HG03439 (cell line): ENCODE data around the gene DISP1.
"Not testable (repeated sequence)": the region's sequence is repeated elsewhere in the genome, so short reads cannot be mapped to it uniquely, and the experiment has no call there.

Experiments
- ATAC-seq: cut with Tn5 transposase; IDR thresholded peaks from one replicate; pipeline ENCODE4 v1.9.1; 2021; ENCODE audit warnings: mild to moderate bottlenecking, moderate library complexity; ENCODE audit not compliant: unreplicated experiment

The DISP1 gene

DNA sequence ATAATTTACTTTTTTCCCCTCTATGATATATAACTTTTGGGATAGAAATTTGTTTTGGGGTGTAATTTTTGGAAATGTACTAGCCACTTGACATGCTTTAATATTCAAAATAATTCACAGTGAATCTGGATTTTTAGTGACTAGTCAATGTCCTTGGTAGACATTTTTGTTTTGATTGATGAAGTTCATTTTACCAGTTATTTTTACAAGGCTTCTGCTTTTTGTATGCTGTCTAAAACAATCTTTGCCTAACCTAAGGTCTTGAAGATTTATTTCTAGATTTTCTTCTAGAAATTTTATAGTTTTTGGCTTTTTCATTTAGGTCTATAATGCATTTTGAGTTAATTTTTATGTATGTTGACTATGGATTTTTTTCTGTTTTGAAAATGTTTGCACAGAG is 30.9 kb downstream of the DISP1 start:
- ATAC-seq, result no peak

DNA sequence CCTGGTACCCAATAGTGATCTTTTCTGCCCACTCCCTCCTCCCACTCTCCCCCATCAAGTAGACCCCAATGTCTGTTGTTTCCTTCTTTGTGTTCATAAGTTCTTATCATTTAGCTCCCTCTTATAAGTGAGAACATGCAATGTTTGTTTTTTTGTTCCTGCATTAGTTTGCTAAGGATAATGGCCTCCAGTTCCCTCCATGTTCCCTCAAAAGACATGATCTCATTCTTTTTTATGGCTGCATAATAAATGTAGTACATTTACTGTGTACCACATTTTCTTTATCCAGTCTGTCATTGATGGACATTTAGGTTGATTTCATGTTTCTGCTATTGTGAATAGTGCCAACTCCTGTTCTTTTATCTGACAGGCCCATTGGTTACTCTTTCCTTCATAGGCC is 35.7 kb downstream of the DISP1 start:
- not testable (repeated sequence) for ATAC-seq

DNA sequence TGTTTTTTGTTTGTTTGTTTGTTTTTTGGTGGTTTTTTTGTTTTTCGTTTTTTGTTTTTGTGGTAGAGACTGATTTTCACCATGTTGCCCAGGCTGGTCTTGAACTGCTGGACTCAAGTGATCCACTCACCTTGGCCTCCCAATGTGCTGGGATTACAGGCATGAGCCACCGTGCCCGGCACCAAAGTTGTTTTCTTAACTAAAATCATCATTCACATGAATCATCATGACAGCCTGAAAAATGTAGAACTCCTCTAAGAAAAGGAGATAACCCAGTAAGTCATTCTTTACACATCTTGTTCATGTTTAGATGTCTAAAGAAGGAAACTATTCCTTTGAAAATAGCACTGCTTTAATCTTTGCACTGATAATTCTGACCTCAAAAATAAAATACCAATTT is 37.5 kb downstream of the DISP1 start:
- ATAC-seq, result no peak

DNA sequence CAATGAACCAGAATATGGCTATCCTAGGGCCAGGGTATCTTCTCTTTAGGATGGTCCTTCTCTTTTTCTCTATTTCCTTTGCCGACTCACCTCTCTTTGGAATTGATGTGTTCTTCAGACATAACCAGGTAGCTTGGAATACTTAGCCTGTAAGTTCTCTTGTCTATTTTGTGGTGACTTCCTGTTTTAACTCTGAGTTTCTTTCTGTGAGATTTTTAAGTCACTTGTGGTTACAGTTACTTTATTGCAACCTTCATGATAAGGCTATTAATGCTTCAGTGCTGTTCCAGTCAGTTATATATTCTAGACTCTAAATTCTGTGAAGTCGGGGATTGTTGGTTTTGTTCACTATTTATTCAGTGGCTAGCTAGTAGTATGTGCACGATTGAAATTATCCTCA is 46.2 kb downstream of the DISP1 start:
- no peak for ATAC-seq
